Activated CD8-positive, alpha-beta memory T cell treated with anti-CD3 and anti-CD28 coated beads, Interleukin-2, amount 50 U/mL, for 24 hours (primary cell): Measurements from ENCODE around the gene PKIG.

Experiments used
- DNase-seq: peaks from one replicate; pipeline ENCODE4 v3.0.0-alpha.2; 2020; ENCODE audit errors: extremely low read depth

The PKIG gene

DNA sequence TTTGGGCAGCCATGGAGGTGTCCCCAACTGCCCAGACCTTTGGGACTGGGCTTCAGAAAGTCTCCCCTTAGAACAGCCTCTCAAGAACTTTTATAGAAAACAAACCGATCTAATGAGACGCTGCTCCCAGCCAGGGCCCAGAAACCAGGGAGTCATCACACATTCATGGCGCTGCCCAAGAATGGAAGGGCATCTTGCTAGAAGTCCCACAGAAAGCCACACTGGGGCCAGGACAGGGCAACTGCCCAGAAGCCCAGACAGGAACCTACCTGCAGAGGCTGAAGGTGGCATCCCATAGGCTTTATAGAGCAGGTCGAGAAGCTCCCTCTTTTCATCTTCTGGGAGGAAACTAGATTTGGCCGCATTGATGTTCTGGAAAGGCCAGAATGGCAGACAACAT, 37.7 kb downstream of the PKIG start:
- DNase-seq: no peak

GRCh38 chr20:44621325-44621724, 38.9 kb downstream of the PKIG start:
- no peak for DNase-seq

DNA sequence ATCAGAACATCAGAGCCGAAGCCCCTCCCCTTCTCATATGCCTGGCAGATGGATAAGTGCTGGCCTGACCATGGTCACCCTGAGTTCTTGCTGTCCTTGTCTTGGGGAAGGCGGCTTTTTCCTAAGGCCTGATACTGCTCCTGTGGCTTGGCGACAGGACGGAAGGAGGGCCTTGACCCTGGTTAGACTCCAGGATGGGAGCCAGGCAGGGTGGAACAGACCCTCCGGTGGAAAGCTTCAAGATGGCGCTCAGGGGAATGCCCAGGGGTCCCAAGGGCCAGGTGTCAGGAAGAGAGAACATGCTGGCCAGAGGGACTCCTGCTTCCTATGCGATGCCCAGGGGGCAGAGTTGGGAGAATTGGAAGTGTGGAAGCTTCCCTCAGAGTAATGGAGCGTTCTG, 39.6 kb downstream of the PKIG start:
- DNase-seq: no peak

DNA sequence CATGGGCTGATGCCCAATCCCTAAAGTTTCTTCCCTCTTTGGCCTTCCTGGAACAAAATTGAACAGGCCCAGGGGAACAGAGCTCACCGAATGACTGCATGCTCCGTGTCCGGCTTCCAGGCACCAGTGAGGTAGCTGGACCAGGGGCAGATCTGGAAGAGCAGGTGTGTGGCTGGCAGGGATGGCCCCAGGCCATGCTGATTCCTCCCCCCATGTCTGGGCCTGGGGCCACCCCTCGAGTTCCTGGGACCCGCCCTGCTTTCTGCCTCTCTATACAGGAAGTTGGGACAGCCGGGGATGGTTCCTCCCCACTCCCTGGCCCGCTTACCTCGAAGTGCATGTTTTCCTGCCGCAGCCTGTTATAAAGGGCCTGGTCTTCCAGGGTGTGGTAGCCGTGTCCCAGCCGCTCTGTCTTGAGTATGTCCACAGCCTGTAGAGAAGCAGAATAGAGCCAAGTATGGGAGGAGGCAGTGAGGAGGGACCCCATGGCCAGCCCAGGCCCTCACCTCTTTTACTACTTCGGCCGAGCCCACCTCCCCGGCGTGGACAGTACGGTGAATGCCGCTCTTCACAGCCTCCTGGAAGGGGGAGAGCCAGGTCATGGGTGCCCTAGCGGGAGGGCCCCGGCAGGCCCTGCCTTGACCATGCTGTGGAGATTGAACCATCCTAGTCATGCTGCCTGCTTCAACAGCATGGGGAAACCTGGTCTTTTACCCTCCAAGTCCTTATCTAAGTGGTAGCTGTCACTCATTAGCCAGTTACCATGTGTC, 40.3 kb downstream of the PKIG start:
- no peak for DNase-seq

GRCh38 chr20:44624152-44624551, 41.8 kb downstream of the PKIG start:
- DNase-seq: no peak

GRCh38 chr20:44624743-44625271, 42.4 kb downstream of the PKIG start:
- no peak for DNase-seq

DNA sequence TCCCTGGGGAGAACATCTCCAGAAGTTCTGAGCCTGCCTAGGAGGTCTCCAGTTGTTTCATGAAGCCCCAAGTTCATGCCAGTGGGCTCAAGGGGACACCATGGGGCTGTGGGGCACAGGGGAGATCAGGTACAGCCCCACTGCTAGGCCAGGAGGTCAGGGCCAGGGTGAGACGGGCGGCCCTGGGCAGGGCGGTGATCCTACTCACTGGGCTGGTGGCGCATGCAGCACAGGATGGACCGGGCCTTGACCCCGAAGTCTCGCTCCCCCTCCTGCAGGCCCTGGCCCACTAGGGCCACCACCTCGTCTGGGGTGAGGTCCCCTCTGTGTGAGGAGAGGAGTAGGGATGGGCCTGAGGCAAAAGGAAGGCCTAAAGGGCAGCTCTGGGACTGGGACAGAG, 43.0 kb downstream of the PKIG start:
- DNase-seq: no peak

DNA sequence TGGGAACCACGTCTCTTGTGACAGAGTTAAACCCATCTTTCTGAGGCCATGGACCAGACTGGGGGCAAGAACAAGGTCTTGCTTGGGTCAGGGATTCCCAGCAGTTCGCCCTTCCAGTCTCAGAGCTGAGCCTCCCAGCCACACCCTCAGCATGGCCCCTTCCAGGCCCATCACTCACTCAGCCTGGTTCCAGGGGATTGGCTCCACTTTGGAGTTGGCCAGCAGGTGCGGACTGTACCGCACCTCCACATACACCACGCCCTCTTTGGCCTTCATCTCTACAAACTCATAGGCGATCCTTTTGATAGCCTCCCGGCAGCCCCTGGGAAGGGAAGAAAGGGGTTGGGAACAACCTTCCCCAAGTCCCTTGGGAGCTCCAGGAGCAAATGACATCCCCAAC, 43.9 kb downstream of the PKIG start:
- no peak for DNase-seq

DNA sequence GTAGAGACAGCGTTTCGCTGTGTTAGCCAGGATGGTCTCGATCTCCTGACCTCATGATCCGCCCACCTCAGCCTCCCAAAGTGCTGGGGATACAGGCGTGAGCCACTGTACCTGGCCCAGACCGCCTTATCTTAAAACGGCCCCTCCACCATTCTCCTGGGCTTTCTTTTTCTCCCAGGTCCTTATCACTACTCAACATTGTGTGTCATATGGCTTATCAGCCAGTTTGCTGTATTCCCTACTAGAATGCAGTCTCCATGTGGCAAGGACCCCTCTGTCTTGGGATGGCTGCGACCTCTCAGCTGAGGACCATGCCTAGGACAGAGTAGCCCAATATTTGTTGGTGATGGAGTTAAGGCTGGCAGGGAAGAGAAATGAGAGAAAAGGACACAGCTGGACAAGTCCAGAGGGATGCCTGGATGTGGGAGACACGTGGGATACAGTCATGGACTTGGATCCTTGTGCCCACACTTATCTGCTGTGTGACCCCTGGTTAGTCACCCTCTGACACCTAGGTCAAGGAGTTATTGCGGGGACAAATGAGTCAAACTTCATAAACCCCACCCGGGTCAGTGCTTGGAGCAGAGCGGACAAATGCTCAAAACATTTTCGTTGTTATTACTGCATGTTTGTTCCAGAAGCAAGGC, 45.1 kb downstream of the PKIG start:
- no peak for DNase-seq

GRCh38 chr20:44629017-44629385, 46.6 kb downstream of the PKIG start:
- no peak for DNase-seq

GRCh38 chr20:44629542-44629941, 47.2 kb downstream of the PKIG start:
- no peak for DNase-seq

GRCh38 chr20:44630297-44630696, 47.9 kb downstream of the PKIG start:
- no peak for DNase-seq

- no peak for DNase-seq
Observed at GRCh38 chr20:44632103-44632752, 49.8 kb downstream of the PKIG start.

- DNase-seq: no peak
Observed at GRCh38 chr20:44633187-44633810, 50.9 kb downstream of the PKIG start.

- no peak for DNase-seq
Observed at GRCh38 chr20:44633872-44634600, 51.7 kb downstream of the PKIG start.

GRCh38 chr20:44635877-44636276, 53.5 kb downstream of the PKIG start:
- DNase-seq: no peak

DNA sequence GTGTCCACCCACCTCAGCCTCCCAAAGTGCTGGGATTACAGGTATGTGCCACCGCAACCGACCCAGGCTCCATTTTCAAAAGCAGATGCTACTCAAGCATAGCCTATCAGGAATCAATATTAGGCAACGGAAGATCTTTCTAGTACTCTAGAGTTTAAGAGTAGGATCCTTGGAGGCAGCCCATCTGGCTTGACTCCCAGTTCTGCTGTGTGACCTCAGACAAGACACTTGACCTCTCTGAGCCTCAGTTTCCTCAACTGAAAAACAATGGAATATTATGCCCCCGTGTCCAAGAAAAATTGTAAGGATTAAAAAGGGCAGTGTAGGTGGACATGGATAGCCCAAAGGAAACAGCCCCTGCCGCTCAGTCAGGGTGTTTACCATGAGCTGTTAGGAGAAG, 54.7 kb downstream of the PKIG start:
- no peak for DNase-seq

GRCh38 chr20:44637522-44638372, 55.4 kb downstream of the PKIG start:
- no peak for DNase-seq

DNA sequence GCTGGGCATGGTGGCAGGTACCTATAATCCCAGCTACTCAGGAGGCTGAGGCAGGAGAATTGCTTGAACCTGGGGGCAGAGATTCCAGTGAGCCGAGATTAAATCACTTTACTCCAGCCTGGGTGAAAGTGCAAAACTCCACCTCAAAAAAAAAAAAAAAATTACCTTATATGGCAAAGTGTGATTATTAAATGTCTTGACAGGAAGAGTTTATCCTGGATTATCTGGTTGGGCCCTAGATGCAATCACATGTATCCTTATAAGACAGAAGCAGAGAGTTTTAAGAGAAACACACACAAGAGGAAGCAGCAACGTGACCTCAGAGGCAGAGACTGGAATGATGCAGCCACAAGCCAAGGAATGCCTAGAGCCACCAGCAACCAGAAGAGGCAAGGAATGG, 58.1 kb downstream of the PKIG start:
- DNase-seq: no peak

GRCh38 chr20:44641325-44641724, 58.9 kb downstream of the PKIG start:
- no peak for DNase-seq
